GM19463 (cell line): Measurements from ENCODE around the gene PNMT.

Experiments
- ATAC-seq: cut with Tn5 transposase; IDR thresholded peaks from one replicate; pipeline ENCODE4 v1.9.1; 2021; ENCODE audit warnings: mild to moderate bottlenecking, moderate library complexity; ENCODE audit not compliant: unreplicated experiment

PNMT gene, protein sequence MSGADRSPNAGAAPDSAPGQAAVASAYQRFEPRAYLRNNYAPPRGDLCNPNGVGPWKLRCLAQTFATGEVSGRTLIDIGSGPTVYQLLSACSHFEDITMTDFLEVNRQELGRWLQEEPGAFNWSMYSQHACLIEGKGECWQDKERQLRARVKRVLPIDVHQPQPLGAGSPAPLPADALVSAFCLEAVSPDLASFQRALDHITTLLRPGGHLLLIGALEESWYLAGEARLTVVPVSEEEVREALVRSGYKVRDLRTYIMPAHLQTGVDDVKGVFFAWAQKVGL

GRCh38 chr17:39667945-39668924 is at the start of gene PNMT:
TSS of gene PNMT (plus strand) at chr17:39668453. CDS start at chr17:39668476, 23 bp downstream.
- ATAC-seq, result no peak

- ATAC-seq, result no peak
Observed at GRCh38 chr17:39618956-39619785, 49.1 kb upstream of the PNMT start.

DNA sequence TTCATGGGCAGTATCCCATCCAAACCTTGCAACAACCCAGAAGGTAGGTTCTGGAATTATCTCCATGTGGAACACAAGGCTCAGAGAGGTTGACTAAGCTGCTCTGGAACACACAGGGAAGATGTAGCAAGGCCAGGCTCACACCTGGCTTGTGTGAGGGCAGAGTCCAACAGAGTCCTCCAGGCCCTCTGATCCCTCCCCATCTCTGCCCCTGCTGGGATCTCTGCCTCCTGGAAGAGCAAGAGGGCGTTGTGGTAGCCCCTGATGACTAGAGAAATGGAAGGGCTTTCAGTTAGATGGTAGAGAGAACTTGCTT is 48.5 kb upstream of the PNMT start:
- no peak for ATAC-seq

- peak; percentile 44 for ATAC-seq
Observed at GRCh38 chr17:39621523-39622379, 46.5 kb upstream of the PNMT start.

DNA sequence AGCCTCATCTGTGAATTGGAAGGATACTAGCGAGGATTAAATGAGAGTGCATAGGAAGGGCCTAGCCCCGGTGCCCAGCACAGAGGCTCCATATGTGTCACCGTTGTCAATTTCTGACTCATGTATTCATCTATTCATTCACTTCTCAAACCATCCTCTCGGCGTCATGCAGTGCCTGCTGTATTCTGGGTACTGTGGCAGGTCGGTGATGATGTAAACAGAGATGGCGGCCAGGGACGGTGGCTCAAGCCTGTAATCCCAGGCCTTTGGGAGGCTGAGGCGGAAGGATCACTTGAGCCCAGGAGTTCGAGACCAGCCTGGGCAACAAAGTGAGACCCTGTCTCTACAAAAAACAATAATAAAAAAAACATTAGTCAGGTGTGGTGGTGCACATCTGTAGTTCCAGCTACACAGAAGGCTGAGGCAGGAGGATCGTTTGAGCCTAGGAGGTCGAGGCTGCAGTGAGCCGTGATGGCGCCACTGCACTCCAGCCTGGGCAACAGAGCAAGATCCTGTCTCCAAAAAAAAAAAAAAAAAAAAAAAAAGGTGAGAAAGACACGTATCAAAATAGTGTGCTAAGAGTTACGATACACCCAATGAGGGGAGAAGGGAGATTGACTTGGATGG is 45.8 kb upstream of the PNMT start:
- no peak for ATAC-seq

- ATAC-seq, result no peak
Observed at GRCh38 chr17:39623356-39623950, 44.8 kb upstream of the PNMT start.

DNA sequence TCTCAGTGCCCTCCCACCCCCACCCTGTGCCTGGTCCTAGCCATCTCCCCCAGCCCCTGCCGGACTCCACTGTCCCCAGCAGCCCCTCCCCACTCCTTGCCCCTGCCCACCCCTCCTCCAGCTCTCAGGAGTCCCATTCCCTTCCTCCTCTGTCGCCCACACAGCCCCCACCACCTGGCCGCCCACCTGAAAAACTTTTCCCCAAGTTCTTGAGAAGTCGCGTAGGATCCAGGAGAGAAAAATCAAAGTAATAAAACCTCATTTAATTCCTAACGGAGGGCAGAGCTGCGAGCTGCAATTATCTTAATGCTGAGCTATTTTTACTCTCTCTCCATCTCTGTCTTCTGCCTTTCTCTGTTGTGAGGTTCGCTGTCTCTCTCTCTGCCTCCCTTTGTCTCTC is 43.9 kb upstream of the PNMT start:
- ATAC-seq, result no peak

GRCh38 chr17:39625198-39625785 is 43.0 kb upstream of the PNMT start:
- no peak for ATAC-seq

- no peak for ATAC-seq
Observed at GRCh38 chr17:39626171-39627046, 41.8 kb upstream of the PNMT start, which contains the start of gene PPP1R1B. TSS of gene PPP1R1B (plus strand) at chr17:39626952. CDS start at chr17:39627393, 441 bp downstream.

GRCh38 chr17:39627047-39627711 is 41.1 kb upstream of the PNMT start:
- no peak for ATAC-seq

- no peak for ATAC-seq
Observed at GRCh38 chr17:39627712-39628516, 40.3 kb upstream of the PNMT start.

DNA sequence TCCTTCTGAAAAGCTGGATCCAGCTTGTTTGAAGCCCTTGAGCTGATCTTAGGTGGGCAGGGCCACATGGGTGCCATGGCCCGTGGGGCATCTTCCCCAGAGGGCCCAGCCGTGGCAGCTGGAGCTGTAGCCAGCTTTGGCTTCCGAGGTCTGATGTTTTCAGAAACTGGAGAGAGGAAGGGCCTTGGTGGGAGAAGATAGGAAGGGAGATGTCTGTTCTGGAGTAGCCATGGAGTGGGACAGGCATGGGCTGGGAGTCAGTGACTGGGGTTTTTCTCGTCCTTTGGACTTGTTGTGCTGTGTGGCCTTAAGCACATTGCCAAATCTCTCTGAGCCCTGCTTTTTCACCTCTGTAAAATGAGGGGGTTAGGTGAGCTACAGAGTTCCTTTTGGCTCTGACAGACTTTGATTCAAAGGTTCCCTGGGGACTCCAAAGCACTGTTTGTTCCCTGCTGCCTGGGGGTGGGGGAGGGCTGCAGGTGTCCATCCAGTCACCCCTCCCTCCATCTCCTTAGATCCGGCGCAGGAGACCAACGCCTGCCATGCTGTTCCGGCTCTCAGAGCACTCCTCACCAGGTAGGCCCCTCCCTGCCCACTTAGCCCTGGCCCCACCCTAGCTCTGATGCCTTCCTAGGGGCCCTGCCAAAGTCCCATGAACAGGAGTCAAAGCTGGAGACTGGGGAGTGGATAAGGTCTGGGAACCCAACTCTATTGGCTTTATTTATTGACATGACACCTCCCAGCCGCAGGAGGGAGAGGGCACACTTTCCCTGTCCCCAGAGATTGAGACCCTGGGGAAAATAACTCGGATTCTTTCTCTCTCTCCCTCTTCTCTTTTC is 39.4 kb upstream of the PNMT start:
- no peak for ATAC-seq

DNA sequence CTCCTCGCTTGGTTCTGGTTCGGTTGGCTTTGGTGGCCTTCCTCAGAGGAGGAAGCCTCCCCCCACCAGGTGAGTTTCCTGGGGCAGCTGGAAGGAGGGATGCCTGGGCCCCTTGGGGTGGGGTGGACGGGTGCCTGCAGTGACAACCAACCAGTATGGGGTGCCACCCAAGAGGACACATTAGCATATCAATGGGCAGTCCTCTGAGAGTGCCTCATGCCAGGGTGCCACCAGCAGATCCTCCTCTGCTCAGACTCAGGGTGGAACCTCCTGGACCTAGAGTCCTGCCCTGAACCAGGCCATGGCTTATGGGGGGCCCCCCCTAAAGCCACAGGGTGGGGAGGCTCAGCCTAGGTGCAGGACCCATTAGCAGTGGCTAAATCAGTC is 38.8 kb upstream of the PNMT start:
- ATAC-seq, result no peak

DNA sequence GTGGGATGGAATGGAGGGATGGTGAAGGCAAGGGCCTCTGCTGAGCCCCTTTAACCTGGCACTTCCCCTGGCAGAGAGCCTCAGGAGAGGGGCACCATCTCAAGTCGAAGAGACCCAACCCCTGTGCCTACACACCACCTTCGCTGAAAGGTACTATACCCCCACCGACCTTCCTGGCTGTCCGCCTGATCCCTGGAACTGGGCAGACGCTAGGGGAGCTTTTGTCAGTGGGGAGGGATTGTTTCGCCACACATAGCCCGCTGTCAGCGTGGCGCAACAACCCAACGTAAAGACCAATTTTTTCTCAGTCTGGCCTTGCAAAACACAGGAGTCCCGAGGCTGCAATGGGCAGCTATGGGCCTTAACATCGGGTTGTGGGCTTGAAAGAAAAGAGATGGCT is 38.4 kb upstream of the PNMT start:
- no peak for ATAC-seq

GRCh38 chr17:39631403-39631802 is 36.9 kb upstream of the PNMT start:
- ATAC-seq, result no peak
